GM23338 (cell line): Measurements from ENCODE around the gene TRAM2. TPM values are rescaled to one million over a fixed set of nuclear protein-coding genes. Genes with fewer than 3 reads are reported as not detected.

Source experiments
- ATAC-seq: fragments of 200-7000 bp; cut with Tn5 transposase; 3 replicates; pipeline ENCODE4 v1.9.1; 2020
- DNase-seq: peaks from one replicate; pipeline ENCODE4 v3.0.0-alpha.2; 2015; ENCODE audit warnings: low spot score
- H2AFZ ChIP-seq: fragments of 200-600 bp; sonication (generic); 2 replicates; pipeline ENCODE4 v1.8.0; 2016; ENCODE audit warnings: antibody characterized with exemption, mild to moderate bottlenecking, moderate library complexity
- H3F3A ChIP-seq: fragments of 200-600 bp; sonication (generic); replicated peaks from 2 replicates; pipeline ENCODE4 v1.8.0; 2017; ENCODE audit warnings: antibody characterized with exemption, mixed run types, low read depth
- H3K27ac ChIP-seq: fragments of 200-600 bp; sonication (generic); 2 replicates; pipeline ENCODE4 v1.6.1; 2016; ENCODE audit warnings: low read depth
- H3K27me3 ChIP-seq: fragments of 200-600 bp; sonication (generic); 2 replicates; pipeline ENCODE4 v1.8.0; 2016; ENCODE audit warnings: mild to moderate bottlenecking, mixed run types, moderate library complexity; ENCODE audit not compliant: insufficient read depth
- H3K36me3 ChIP-seq: fragments of 200-600 bp; sonication (generic); 2 replicates; pipeline ENCODE4 v1.8.0; 2016; ENCODE audit warnings: mild to moderate bottlenecking; ENCODE audit not compliant: insufficient read depth
- H3K4me1 ChIP-seq: fragments of 200-600 bp; sonication (generic); 2 replicates; pipeline ENCODE4 v1.8.0; 2016; ENCODE audit warnings: mild to moderate bottlenecking, moderate library complexity; ENCODE audit not compliant: insufficient read depth
- H3K4me2 ChIP-seq: fragments of 200-600 bp; sonication (generic); 2 replicates; pipeline ENCODE4 v1.7.1; 2017; ENCODE audit warnings: mixed run types
- H3K4me3 ChIP-seq: fragments of 200-600 bp; sonication (generic); 2 replicates; pipeline ENCODE4 v1.6.1; 2016; ENCODE audit warnings: mixed run types
- H3K79me2 ChIP-seq: fragments of 200-600 bp; sonication (generic); replicated peaks from 2 replicates; pipeline ENCODE4 v1.8.0; 2017; ENCODE audit warnings: mild to moderate bottlenecking; ENCODE audit not compliant: insufficient read depth
- H3K9me2 ChIP-seq: fragments of 200-600 bp; sonication (generic); 2 replicates; pipeline ENCODE4 v1.8.0; 2017; ENCODE audit not compliant: insufficient read depth
- H4K20me1 ChIP-seq: fragments of 200-600 bp; sonication (generic); replicated peaks from 2 replicates; pipeline ENCODE4 v1.8.0; 2017; ENCODE audit warnings: mild to moderate bottlenecking; ENCODE audit not compliant: insufficient read depth
- H3K27ac Mint-ChIP-seq: 2 replicates; pipeline ENCODE4 v1.8.0; 2020; ENCODE audit warnings: inconsistent platforms, mild to moderate bottlenecking, moderate library complexity, mixed read lengths
- H3K27me3 Mint-ChIP-seq: 3 replicates; pipeline ENCODE4 v1.8.0; 2022; ENCODE audit warnings: low read depth, mild to moderate bottlenecking, moderate library complexity, mixed read lengths, inconsistent platforms; ENCODE audit not compliant: insufficient read depth, poor library complexity
- H3K36me3 Mint-ChIP-seq: 3 replicates; pipeline ENCODE4 v1.8.0; 2021; ENCODE audit warnings: low read depth, mild to moderate bottlenecking, inconsistent platforms, moderate library complexity, mixed read lengths
- H3K4me1 Mint-ChIP-seq: 3 replicates; pipeline ENCODE4 v1.8.0; 2020; ENCODE audit warnings: mild to moderate bottlenecking, inconsistent platforms, mixed read lengths
- H3K4me3 Mint-ChIP-seq: 3 replicates; pipeline ENCODE4 v1.8.0; 2021; ENCODE audit warnings: moderate library complexity, mild to moderate bottlenecking, inconsistent platforms, mixed read lengths
- H3K9me3 Mint-ChIP-seq: 3 replicates; pipeline ENCODE4 v1.8.0; 2020; ENCODE audit warnings: moderate library complexity, mild to moderate bottlenecking, inconsistent platforms, mixed read lengths
- CREB1 ChIP-seq: fragments of 250-450 bp; sonication (Bioruptor Pico); IDR thresholded peaks from 2 replicates; pipeline ENCODE4 v1.5.0; 2020; ENCODE audit warnings: low read depth, mild to moderate bottlenecking, moderate library complexity
- CTCF ChIP-seq, 2 experiments: fragments of 200-600 bp in 1 of 2; sonication (generic) in 1 of 2; conservative IDR thresholded peaks; 2 replicates each; pipeline versions ENCODE4 v1.5.1 to v1.6.1; 2016 to 2017; ENCODE audit warnings: antibody characterized with exemption in 2 of 2, low read depth in 2 of 2, mild to moderate bottlenecking in 2 of 2, moderate library complexity in 1 of 2
- ETS1 ChIP-seq: IDR thresholded peaks from 2 replicates; pipeline ENCODE4 v1.6.1; 2016; ENCODE audit warnings: antibody characterized with exemption
- EZH2 ChIP-seq: fragments of 200-600 bp; sonication (generic); IDR thresholded peaks from one replicate; pipeline ENCODE4 v1.8.0; 2017; ENCODE audit warnings: antibody characterized with exemption, mild to moderate bottlenecking, low read depth; ENCODE audit not compliant: unreplicated experiment
- EZH2phosphoT487 ChIP-seq: fragments of 200-600 bp; sonication (generic); IDR thresholded peaks from one replicate; pipeline ENCODE4 v1.8.1; 2018; ENCODE audit warnings: antibody characterized with exemption; ENCODE audit not compliant: unreplicated experiment
- JUNB ChIP-seq: IDR thresholded peaks from one replicate; pipeline ENCODE4 v1.6.1; 2016; ENCODE audit warnings: antibody characterized with exemption; ENCODE audit not compliant: unreplicated experiment
- NANOG ChIP-seq: IDR thresholded peaks from 2 replicates; pipeline ENCODE4 v1.6.1; 2016; ENCODE audit warnings: antibody characterized with exemption, borderline replicate concordance
- POLR2AphosphoS5 ChIP-seq: IDR thresholded peaks from 2 replicates; pipeline ENCODE4 v1.6.1; 2016; ENCODE audit warnings: antibody characterized with exemption, low read depth
- REST ChIP-seq: IDR thresholded peaks from one replicate; pipeline ENCODE4 v1.6.1; 2018; ENCODE audit warnings: antibody characterized with exemption; ENCODE audit not compliant: unreplicated experiment
- STAT1 ChIP-seq: IDR thresholded peaks from one replicate; pipeline ENCODE4 v1.6.1; 2016; ENCODE audit warnings: antibody characterized with exemption; ENCODE audit not compliant: unreplicated experiment
- ZNF114 ChIP-seq: fragments of 250-450 bp; sonication (Bioruptor Pico); IDR thresholded peaks from 2 replicates; pipeline ENCODE4 v1.5.0; 2020; ENCODE audit warnings: mild to moderate bottlenecking, moderate library complexity
- ZNF331 ChIP-seq: fragments of 250-450 bp; sonication (Bioruptor Pico); IDR thresholded peaks from 2 replicates; pipeline ENCODE4 v1.5.0; 2020; ENCODE audit warnings: low read depth, mild to moderate bottlenecking, moderate library complexity
- ZNF462 ChIP-seq: fragments of 250-450 bp; sonication (Bioruptor Pico); IDR thresholded peaks from 2 replicates; pipeline ENCODE4 v1.5.0; 2020; ENCODE audit warnings: mild to moderate bottlenecking, moderate library complexity
- polyA plus RNA-seq: library from polyadenylated mRNA; unstranded; fragments of >200 nt; fragmentation: Nextera tagmentation; extraction: Ambion mirVana; gene quantifications from 2 replicates; pipeline ENCODE4 v1.2.1, GENCODE V29; 2016
- total RNA-seq: library from RNA; depleted of rRNA; stranded (reverse); fragments of >200 nt; shearing (Covaris generic); gene quantifications from 2 replicates; pipeline ENCODE4 v1.2.3, GENCODE V29; 2014

TRAM2 gene
- total and polyA plus RNA-seq, 2 experiments from 2014 or later, result 4.0 to 14.0 TPM

- Mint-ChIP-seq H3K9me3 (no peaks in the 10 kb centered on the region), H3K4me3 (no peak overlapping the region), H3K36me3 (no peaks in the 10 kb centered on the region), H3K27ac (no peak overlapping the region), H3K4me1 (peaks cover 2% of the 10 kb centered on the region; the same call in 2 of the 3 replicates), H3K27me3 (peaks cover 3% of the 10 kb centered on the region)
- no peak for TF ChIP-seq ZNF462 (CRISPR knock-in tag)
- TF ChIP-seq ZNF114 (CRISPR knock-in tag), result no peak
- TF ChIP-seq ZNF331, result no peak
- TF ChIP-seq CTCF (conservative IDR thresholded peaks at IDR 0.05; ENCODE audit: low read depth in 2 of 2), result no peak
- no peak for TF ChIP-seq ETS1
- TF ChIP-seq POLR2AphosphoS5, result no peak
- no peak for TF ChIP-seq EZH2
- no peak for TF ChIP-seq NANOG
- no peak for TF ChIP-seq CREB1 (CRISPR knock-in tag)
- no peak for TF ChIP-seq STAT1
- no peak for TF ChIP-seq EZH2phosphoT487
- no peak for TF ChIP-seq REST
- TF ChIP-seq JUNB, result no peak
- Histone ChIP-seq H3K79me2 (no peaks in the 10 kb centered on the region), H3K27me3 (no peaks in the 10 kb centered on the region), H3K4me3 (no peak overlapping the region), H3K4me2 (no peak overlapping the region), H3K4me1 (no peaks in the 10 kb centered on the region), H3K27ac (no peak overlapping the region), H3F3A (no peaks in the 10 kb centered on the region), H4K20me1 (no peaks in the 10 kb centered on the region), H3K9me2 (peaks cover 2% of the 10 kb centered on the region; the same call in 1 of the 2 replicates), H3K36me3 (no peaks in the 10 kb centered on the region), H2AFZ (no peak overlapping the region)
- no peak for DNase-seq
- no peak for ATAC-seq
These were observed 93.8 kb downstream of the TRAM2 start for GRCh38 chr6:52482903-52483670.
